NCI-H748 (cell line): ENCODE results near the gene CERS6.
"Not testable (repeated sequence)": the region's sequence is repeated elsewhere in the genome, so short reads cannot be mapped to it uniquely, and the experiment has no call there.

Experiments
- DNase-seq: peaks from one replicate; lab custom pipeline; 2025; ENCODE audit not compliant: unreplicated experiment; lab: John Stamatoyannopoulos, UW

Gene CERS6

GRCh38 chr2:168791140-168791539 is 335.1 kb downstream of the CERS6 start:
- not testable (repeated sequence) for DNase-seq

GRCh38 chr2:168793596-168793995 is 337.5 kb downstream of the CERS6 start:
- no peak for DNase-seq

- DNase-seq, result no peak
Observed at GRCh38 chr2:168794968-168795367, 338.9 kb downstream of the CERS6 start.

- no peak for DNase-seq
Observed at GRCh38 chr2:168796090-168796577, 340.1 kb downstream of the CERS6 start.

- no peak for DNase-seq
Observed at GRCh38 chr2:168796583-168797285, 340.7 kb downstream of the CERS6 start.

GRCh38 chr2:168797286-168797655 is 341.2 kb downstream of the CERS6 start:
- no peak for DNase-seq

- DNase-seq, result peak; percentile 14
Observed at GRCh38 chr2:168798076-168798887, 342.2 kb downstream of the CERS6 start.

GRCh38 chr2:168798888-168799410 is 342.9 kb downstream of the CERS6 start:
- DNase-seq, result no peak

GRCh38 chr2:168801471-168801870 is 345.4 kb downstream of the CERS6 start:
- no peak for DNase-seq

- DNase-seq, result no peak
Observed at GRCh38 chr2:168801961-168802858, 346.1 kb downstream of the CERS6 start, which contains the start of gene NOSTRIN. NOSTRIN (plus strand) TSS chr2:168802637; CDS start chr2:168802647, 10 bp downstream.

- DNase-seq, result no peak
Observed at GRCh38 chr2:168802859-168803725, 347.0 kb downstream of the CERS6 start.

- DNase-seq, result no peak
Observed at GRCh38 chr2:168804214-168804613, 348.1 kb downstream of the CERS6 start.

- DNase-seq, result no peak
Observed at GRCh38 chr2:168805615-168806014, 349.5 kb downstream of the CERS6 start.

- no peak for DNase-seq
Observed at GRCh38 chr2:168809537-168809936, 353.5 kb downstream of the CERS6 start.

- no peak for DNase-seq
Observed at GRCh38 chr2:168810235-168810634, 354.2 kb downstream of the CERS6 start.

GRCh38 chr2:168811696-168812095 is 355.6 kb downstream of the CERS6 start:
- no peak for DNase-seq

- DNase-seq, result no peak
Observed at GRCh38 chr2:168814046-168814445, 358.0 kb downstream of the CERS6 start.

- DNase-seq, result no peak
Observed at GRCh38 chr2:168814939-168815907, 359.2 kb downstream of the CERS6 start.

- no peak for DNase-seq
Observed at GRCh38 chr2:168816369-168816768, 360.3 kb downstream of the CERS6 start.
